GM21786 (cell line): Measurements from ENCODE around the gene UGT2B7.
"Not testable (repeated sequence)": the region's sequence is repeated elsewhere in the genome, so short reads cannot be mapped to it uniquely, and the experiment has no call there.

Experiments used
- ATAC-seq: cut with Tn5 transposase; IDR thresholded peaks from one replicate; pipeline ENCODE4 v1.9.1; 2021; ENCODE audit not compliant: unreplicated experiment

The UGT2B7 gene

DNA sequence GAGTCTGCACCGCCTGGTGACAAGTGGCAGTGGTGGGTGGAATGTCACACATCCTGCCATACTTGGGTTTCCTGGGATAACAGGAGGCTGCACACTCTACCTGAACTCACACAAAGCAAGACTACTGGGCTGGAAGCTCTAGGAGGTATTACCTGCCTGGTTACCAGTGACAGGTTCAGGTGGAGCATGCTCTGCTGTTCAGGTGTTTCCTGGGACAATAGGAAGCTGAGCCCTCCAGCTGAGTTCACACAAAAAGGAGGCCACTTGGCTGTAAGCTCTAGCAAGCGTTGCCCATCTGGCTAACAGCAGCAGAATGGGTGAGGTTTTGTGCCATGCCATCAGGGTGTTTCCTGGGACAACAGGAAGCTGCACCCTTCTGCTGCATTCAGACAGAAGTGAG, 17.4 kb upstream of the UGT2B7 start:
- ATAC-seq, result no peak

GRCh38 chr4:69088473-69088872, 7.8 kb upstream of the UGT2B7 start:
- ATAC-seq, result no peak

DNA sequence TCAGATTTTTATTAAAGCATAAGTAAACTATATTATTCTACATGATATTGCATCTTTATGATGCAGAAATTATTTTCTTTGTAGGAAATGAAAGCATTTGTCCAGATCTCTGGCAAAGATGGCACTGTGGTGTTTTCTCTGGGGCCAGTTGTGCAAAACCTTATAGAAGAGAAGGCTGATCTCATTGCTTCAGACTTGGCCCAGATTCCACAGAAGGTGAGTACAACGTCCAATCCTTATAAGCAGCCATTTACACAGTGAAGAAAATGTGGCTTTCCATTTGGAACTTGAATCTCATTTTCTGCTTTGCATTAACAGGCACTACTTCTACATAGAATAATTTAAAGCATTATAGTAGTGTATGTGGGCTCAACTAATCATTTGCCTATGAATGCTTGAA, 6.9 kb upstream of the UGT2B7 start:
- no peak for ATAC-seq

DNA sequence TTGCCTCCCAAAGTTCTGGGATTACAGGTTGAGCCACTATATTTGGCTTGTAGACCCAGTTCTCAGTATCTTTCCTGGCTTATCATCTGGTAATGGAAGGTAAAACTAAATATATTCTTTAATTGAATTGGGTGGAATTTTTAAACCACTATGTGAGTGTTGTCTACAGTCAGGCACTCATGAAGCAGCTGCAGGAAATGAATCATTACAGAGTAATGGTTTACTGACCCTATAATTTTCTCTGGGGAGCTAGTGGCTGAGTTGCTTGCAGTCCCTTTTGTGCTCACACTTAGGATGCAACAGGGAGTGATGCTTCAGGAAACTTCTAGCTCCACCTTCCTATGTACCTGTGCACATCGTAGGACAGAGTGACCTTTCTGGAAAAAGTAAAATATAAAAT, 4.1 kb upstream of the UGT2B7 start:
- ATAC-seq, result no peak

- no peak for ATAC-seq
These were observed 3.2 kb upstream of the UGT2B7 start for GRCh38 chr4:69092980-69093568.

DNA sequence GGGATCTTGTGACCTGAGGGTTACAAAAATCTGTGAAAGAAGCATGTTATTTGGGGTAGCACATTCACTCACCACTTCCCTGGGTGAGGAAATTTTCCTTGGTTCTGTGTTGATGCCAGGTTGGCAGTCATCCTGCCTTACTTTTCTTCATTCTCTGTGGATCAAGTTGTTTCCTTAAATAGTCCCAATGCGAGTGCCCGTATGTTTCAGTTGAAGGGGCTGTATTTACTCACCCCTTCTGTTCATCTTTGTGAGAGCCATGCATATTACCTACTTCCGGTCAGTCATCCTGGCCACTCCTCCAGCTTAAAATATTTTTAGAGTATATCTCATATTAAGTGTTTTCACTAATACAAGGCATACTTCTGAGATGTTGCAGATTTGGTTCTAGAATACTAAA, 2.6 kb upstream of the UGT2B7 start:
- no peak for ATAC-seq

DNA sequence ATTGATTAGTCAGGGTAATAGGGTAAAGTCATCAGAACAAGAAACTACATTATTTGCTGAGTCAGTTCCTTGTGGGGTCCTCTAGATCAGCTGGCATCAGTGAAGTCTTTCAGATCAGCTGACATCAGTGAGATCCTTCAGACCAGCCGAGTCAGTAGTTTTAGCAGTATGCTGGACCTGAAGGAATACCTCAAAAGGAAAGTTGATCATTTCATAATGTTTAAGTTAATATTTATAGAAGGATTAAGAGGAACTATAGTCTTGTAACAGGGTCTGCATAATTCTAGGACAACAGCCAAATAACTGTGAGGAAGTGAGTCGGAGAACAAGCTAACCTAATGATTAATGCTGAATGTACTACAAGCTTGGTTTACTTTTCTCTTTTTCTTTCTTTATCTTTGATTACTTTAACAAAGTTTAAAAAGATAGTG, 958 bp upstream of the UGT2B7 start:
- peak; percentile 54 for ATAC-seq

- no peak for ATAC-seq
These were observed 536 bp downstream of the UGT2B7 start for GRCh38 chr4:69096810-69097209.

- ATAC-seq, result no peak
These were observed 2.2 kb downstream of the UGT2B7 start for GRCh38 chr4:69098470-69098869.

DNA sequence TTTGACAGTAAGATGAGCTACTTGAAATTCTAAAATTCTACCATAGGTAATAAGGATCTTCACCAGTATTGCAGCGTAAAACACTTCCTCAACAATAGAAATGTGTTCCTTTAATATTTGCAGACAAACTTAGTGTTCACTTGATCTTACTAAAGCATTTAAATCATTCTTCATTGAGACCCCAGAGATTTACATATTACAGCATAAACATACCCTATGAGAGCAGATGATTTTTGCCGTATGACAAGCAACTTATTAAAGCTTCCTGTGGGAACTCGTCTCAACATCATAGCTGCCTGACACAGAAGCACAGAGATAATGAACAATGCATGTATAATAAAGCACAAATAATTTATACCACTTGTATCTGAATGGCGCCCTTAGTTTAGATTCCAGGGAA, 3.6 kb downstream of the UGT2B7 start:
- ATAC-seq, result no peak

GRCh38 chr4:69102668-69103067, 6.4 kb downstream of the UGT2B7 start:
- ATAC-seq, result not testable (repeated sequence)

- ATAC-seq, result no peak
These were observed 8.5 kb downstream of the UGT2B7 start for GRCh38 chr4:69104719-69105275.

DNA sequence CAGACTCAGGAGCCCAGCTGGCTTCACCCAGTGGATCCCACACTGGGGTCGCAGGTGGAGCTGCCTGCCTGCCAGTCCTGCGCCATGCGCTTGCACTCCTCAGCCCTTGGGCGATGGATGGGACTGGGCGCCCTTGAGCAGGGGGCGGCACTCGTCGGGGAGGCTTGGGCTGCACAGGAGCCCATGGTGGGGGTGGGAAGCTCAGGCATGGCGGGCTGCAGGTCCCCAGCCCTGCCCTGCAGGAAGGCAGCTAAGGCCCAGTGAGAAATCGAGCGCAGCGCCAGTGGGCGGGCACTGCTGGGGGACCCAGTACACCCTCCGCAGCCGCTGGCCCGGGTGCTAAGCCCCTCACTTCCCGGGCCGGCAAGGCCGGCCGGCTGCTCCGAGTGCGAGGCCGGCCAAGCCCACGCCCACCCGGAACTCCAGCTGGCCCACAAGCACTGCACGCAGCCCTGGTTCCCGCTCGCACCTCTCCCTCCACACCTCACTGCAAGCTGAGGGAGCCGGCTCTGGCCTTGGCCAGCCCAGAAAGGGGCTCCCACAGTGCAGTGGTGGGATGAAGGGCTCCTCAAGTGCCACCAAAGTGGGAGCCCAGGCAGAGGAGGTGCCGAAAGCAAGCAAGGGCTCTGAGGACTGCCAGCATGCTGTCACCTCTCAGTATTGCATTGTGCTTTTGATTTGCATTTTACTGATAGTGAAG, 19.0 kb downstream of the UGT2B7 start:
- not testable (repeated sequence) for ATAC-seq

- no peak for ATAC-seq
These were observed 19.6 kb downstream of the UGT2B7 start for GRCh38 chr4:69115851-69116213.

- no peak for ATAC-seq
These were observed 20.5 kb downstream of the UGT2B7 start for GRCh38 chr4:69116645-69117321.

- ATAC-seq, result no peak
These were observed 24.6 kb downstream of the UGT2B7 start for GRCh38 chr4:69120870-69121269.

DNA sequence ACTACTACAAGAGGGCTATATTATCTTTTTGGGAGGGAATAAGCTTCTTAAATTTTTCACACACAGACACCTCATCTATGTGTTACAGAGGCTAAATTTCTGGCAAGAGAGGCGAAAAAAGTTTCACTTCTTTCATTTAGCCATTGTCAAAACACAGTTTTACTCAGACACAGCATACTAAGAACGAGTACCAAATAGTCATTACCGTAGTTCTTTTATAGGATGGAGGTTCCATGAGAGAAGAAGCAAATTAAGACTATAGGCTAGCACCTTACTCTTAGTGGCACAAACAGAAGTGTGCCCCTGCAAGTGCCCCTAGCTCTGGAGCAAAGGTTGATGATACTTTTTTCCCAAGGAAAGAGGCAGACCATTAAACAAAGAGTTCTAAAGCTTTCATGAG, 26.2 kb downstream of the UGT2B7 start:
- ATAC-seq, result no peak

DNA sequence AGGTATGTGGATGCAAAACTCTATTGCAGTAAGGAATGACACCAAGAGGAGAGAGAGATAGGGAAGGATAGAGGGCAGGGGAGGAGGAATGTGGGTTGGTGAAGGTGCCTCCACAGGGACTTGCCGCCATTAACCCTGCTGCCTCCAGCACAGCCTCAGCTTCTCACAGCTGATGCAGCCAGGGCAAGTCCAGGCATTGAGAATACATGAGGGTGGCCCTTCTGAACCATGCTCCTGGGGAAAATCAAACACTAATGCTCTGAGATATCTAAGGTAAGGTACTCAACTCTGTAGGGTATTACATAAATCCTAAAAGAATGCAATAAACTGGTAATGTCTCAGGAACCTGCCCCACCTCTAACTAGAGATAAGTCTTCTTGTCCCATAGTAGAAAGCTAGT, 28.7 kb downstream of the UGT2B7 start:
- ATAC-seq, result no peak

DNA sequence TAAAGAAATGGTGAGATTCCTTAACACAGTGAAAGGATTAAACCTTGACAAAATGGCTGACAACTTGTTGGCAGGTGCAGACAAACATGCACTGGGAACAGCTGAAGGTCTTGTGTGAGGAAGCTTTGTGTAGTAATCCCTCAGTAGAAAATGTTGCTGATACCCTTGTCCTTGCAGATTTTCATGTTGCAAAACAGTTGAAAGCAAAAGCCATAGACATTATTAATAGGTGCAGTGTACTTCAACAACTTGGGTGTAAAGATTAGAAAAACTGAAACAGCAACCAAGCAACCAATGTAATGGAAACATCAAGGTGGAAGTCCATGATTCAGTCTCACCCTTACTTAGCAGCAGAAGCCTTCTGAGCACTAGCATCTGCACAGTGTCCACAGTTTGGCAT, 29.8 kb downstream of the UGT2B7 start:
- no peak for ATAC-seq

- no peak for ATAC-seq
These were observed 37.7 kb downstream of the UGT2B7 start for GRCh38 chr4:69133993-69134392.

GRCh38 chr4:69134471-69134870, 38.2 kb downstream of the UGT2B7 start:
- no peak for ATAC-seq

GRCh38 chr4:69141320-69141719, 45.0 kb downstream of the UGT2B7 start:
- no peak for ATAC-seq
